GM18499 (cell line): ENCODE results near the gene DSTN.
"Not testable (repeated sequence)": the region's sequence is repeated elsewhere in the genome, so short reads cannot be mapped to it uniquely, and the experiment has no call there.

ENCODE experiments used
- ATAC-seq: cut with Tn5 transposase; IDR thresholded peaks from one replicate; pipeline ENCODE4 v1.9.1; 2021; ENCODE audit warnings: moderate number of reproducible peaks; ENCODE audit not compliant: insufficient read depth, unreplicated experiment

Gene DSTN

GRCh38 chr20:17657898-17658647 is 88.2 kb downstream of the DSTN start:
- no peak for ATAC-seq

- no peak for ATAC-seq
These were observed 88.7 kb downstream of the DSTN start for GRCh38 chr20:17658648-17658993.

- ATAC-seq, result not testable (repeated sequence)
These were observed 89.5 kb downstream of the DSTN start for GRCh38 chr20:17659344-17659743.
